ENCODE measurements around the gene PDS5B. TPM values are rescaled to one million over a fixed set of nuclear protein-coding genes. Genes with fewer than 3 reads are reported as not detected.
A peak's percentile ranks its signal among the peaks of the same experiment; 100 is the strongest.

PDS5B gene
- total RNA-seq, 1 donor from 2014 or later = 35.7 TPM

DNA sequence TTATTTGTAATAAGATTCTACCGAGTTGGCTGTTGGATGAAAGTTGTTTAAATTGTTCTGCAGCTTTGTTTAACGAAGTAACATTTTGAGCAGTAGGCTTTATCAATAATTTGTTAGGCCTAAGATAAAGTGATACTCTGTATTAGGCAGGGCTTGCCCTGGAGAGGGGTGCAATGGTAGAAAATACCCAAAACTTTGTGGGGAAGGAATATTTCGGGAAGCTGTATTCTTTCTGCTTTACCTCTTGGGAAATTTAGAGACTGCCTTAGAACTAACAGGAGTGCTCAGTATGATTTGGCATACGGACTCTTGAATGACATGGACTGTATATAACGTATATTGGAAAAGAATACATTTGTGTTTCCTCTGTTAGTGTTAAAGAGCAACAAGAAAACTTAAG lies 2.5 kb downstream of the PDS5B start:
- no peak for DNase-seq

DNA sequence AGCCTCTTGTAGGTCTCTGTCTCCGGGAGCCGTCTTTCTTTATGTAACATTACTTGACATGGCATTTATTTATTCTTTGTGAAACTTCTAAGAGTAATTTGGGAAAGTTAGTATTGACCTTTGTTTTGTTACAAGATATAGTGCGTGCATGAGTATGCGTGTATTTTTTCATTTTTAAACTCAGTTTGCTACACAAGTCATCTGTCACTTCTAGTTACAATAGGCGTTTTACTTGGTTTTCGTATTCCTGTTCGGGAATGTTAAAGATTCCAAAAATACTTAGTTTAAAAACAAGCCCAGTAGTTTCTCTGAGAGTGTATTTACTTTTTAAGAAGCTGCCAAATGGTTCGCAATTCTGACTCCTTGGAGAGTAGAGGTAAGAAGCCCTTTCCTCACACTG lies 3.2 kb downstream of the PDS5B start:
- DNase-seq = no peak

DNA sequence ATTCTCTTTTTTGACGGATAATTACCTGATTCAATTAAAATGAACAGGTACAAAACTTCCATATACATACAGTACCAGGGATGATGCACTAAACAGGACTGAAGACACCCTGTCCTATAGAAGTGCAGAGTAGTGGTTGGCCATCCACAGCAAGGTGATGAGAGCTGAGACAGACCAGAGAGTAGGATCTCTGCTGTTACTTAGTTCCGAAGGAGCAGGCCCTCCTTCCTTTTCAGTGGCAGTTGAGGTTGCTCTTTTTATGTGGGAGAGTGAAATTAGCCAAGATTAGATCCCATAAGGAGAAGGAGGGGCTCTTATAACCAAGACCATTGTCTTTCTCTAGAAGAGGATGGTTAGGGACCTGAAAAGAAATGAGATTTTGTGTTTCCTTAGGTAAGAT lies 4.0 kb downstream of the PDS5B start:
- no peak for DNase-seq

DNA sequence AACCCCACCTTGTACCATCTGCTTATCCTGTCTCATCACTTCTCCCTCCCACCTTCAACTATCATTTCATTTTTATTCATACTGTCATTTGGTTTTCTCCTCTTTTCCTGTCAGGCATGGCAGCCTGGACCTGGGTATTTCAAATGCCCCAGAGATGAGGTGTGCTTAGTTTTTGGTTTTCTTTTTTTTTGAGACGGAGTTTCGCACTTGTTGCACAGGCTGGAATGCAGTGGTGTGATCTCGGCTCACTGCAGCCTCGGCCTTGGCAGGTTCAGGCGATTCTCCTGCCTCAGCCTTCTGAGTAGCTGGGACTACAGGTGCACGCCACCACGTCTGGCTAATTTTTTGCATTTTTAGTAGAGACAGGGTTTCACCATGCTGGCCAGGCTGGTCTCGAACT lies 5.8 kb downstream of the PDS5B start:
- no peak for DNase-seq

DNA sequence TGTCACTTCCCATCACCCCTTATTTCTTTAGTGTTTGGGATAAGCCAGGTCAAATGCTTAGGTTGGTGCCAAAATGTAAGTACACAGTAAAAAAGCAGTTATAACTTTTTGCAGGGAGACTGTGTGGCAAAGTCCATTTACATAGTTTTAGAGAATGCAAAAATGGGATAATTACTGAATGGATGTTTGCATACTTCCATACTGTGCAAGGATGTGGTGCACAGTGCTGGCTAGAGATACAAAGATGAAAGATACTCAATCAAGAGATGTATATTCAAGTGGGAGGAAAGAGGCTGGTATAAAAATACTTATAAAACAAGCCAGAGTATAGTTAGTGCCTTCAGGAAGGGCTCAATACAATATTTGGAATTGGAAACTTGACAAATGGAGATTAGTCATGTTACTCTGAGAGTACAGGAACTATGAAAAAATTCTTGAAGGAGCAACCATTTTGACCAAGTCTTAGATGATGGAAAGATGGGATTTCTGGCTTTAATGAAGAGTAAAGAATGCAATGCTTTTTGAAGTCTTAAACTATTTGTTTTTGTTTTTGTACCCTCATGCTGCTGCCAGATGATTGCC lies 8.0 kb downstream of the PDS5B start:
- peak; percentile 32 for DNase-seq

DNA sequence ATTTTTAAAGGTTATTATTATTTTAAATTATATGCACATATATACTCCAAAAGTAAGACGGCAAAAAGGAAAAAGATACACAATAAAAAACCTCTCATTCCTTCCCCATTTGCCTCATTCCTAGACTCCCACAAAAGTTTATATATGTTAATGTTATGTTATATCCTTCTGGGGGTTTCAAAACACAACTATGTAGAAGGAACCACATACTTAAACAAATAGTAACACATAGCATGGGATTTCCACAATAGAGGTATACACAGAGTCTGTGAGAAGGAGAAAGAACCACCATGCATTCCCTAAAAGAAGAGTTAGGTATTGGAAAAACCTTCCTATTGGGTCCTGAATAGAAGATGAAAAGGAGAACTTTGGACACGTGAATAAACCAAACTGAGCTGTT lies 9.1 kb downstream of the PDS5B start:
- no peak for DNase-seq

DNA sequence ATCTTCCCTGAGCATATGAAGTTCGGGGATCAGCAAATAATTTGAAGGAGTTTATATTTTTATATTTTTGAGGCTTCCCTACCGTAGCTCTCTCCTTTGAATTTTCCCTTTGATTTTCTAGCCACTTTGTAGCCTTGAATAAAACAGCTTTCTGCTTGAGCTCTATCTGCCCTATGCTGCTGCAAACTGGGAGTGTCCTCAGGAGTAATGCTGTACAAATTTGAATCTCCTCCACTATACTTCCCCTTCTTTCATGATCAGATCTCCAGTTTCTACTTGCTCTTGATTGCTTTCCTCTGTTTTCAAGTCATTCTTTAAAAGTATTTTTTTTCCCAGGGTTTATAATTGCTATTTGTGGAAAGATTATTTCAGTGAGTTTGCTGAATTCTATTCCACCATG lies 14.6 kb downstream of the PDS5B start:
- no peak for DNase-seq

DNA sequence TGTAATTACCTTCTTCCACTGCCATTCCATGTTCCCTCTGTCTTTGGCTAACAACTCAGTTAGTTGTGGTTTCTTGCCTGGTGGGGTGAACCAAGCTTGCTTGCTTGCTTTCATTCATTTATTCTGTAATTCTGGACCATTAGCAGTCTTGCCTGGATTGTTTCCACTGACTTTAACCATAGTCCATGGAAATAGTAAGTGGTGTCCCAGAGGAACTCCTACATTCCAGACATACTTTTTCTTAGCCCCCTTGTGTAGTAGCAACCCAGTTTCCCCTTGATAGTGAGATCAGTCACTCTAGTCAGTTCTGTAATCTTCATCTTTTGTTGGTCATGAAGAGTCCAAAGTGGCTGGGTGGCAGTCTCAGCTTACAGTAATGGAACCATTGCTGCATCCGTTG lies 23.2 kb downstream of the PDS5B start:
- DNase-seq = no peak

DNA sequence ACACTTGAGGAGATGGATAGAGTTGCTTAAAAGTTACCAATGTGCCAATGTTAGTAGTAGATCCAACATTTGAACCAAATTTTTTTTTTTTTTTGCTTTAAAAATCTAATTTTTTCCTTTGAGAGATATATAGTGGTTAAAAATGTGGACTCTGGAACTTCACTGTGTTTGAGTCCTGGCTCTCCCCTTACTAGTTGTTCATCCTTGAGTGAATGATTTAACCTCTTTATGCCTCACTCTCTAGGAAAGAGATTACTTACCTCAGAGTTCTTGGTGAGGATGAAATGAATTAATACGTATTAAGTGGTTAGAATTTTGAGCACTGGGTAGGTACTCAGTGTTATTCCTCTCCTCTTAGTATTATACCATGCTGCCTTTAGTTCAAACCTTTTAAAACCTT lies 24.3 kb downstream of the PDS5B start:
- DNase-seq = no peak

DNA sequence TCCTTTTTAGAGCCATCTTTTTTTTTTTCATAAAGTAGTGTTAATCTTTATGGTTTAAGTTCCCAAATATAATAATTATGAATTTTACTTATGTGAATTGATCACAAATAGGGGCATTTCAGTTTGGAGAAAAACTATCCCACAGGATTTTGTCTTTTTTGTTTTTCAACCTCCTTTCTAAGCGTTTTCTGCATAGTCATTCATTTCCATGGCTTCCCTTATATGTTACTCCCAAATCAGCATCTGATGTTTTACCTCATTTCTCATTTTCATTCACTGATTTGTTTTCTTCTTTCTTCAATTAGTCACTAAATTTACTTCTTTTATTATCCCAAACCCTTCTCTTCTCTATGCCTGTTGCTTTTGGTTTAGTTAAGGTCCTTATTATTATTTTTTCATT lies 24.7 kb downstream of the PDS5B start:
- no peak for DNase-seq

DNA sequence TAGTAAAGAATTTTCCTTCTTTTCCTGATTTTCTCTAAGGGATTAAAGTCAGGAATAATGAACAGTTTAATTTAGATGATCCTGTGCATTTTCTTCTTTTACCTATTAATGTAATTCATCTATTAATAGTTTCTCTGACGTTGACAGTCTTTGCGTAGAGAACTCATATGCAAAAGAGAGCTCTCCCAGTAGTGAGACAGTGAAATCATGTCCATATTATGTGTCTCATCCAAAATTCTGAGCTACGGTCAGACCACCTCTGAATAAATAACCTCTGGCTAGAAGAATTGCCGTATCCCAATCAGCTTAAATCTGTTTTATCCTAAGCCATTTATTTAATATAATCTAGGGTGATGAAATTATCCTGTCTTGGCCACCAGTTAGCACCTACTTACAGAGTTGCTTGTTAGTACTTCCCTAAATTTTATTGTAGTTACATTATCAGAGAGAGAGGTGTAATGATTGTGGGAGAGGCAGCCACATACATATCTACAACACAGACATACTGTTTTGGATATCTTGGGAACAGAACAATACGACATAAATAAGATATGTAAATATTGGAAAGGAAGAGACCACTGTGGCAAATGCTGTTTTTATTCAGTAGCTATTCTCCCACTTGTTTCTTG lies 30.7 kb downstream of the PDS5B start:
- no peak for DNase-seq

DNA sequence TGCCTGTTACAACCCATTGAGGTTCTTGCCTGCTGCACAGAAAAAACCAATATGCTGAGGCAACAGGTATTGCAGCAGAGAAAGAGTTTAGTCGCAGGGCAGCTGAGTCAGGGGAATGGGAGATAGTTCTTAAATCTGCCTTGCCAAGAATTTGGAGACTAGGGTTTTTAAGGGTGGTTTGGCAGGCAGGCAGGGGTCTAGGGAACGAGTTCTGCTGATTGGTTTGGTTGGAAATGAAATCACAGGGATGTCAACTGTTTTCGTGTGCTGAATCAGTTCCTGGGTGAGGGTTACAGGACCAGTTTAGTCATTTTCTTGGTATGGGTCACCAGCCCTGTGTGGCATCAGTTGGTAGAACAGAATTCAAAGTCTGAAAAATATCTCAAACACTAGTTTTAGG lies 36.6 kb downstream of the PDS5B start:
- DNase-seq = no peak

DNA sequence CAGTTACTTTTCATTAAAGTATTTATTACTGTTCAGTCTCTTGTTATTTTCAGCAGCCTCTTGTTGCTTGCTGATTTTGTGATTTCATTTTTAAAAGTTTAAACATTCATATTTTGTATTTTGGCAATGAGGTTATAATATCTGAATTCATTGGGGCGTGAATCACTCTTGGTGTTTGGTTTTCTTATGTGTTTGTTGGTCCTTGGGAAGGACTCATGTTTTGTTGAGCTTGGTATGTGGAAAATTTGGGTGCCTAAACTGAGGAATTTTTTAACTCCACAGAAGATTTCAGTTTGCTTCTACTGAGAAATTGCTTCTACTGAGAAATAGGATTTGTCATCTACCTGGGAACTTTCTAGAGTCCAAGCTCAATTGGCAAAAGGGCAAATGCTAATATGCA lies 38.2 kb downstream of the PDS5B start:
- DNase-seq = no peak

DNA sequence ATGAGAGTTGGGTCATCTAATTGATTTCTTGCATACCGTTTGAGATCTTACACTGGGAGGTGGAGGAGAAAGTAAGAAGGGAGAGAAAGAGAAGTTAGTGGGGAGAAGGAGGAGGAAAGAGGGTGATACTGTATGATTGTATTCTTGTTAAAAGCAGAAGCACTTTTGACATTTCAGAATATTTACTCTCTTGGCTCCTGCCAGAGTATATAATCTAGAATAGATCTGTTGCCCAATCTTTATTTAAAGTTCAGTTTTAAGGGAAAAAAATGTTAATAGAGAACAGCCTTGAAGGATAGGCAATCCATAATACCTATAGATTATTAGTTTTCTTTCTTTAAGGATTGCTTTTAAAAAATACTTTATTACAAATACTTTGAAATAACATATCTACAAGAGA lies 41.5 kb downstream of the PDS5B start:
- DNase-seq = no peak

DNA sequence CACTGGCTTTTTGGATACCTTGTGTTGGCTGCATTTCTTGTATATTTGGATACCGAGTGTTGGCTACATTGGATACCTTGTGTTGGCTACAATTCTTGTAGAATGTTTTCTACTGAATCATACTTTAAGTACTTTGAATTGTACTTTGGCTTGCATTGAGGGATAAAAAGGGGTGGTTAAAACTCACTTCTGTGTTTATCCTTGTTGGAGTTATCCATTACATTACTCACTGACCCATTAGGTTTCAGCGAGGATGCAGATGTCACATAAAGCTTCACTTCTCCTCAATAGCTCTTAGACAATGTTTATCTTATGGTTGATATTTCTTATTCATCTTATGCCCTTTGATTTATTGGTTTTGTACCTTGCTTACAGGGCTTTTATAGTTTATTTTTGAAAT lies 43.1 kb downstream of the PDS5B start:
- DNase-seq = no peak

DNA sequence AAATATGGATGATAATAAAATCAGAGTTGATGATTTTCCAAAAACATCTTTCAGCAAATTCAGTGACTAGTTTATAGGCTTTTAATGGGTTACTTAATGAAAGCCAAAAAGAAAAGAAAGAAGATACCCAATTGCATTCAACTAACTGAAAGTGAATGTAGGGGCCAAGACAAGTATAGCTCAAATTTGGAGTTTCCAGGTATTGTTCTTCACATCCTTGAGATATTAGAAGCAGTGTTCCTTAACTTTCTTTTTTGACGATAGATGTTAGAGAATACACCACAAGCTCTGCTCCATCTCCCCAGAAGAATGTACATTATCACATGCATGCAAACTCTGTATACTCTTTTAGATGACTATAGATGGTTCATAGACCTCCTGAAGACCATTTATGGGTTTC lies 43.6 kb downstream of the PDS5B start:
- peak; percentile 27 for DNase-seq

DNA sequence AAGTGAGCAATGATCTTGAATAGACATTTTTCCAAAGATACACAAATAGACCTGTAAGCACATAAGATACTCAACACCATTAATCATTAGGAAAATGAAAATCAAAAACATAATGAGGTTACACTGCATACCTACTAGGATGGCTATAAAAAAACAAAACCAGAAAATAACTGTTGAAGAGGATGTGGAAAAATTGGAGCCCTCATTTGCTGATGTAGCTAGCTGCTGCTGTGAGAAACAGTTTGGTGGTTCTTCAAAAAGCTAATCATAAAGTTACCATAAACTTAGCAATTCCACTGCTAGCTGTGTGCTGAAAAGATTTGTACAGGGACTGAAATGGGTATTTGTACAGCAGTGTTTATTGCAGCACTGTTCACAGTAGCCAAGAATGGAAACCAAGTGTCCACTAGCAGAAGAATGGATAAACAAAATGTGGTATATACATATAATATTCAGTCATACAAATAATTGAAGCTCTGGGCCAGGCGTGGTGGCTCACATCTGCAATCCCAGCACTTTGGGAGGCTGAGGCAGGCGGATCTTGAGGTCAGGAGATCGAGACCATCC lies 46.2 kb downstream of the PDS5B start:
- no peak for DNase-seq

DNA sequence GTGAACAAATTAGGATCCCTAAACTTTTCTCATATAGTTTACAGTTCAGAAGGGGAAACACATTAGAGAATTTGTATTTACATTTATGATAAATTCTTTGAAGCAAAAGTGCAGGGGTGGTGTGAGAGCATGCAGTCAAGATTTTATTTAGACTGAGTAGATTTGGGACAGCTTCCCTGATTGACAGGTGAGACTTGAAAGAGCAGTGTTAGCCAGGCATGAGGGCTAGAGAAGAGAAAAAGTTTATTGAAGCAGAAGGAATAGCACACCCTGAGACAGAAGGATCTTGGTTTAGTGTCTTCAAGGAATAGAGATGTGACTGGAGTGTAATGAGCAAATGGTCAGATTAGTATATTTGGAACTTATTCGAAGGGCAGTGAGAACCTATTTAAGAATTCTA lies 50.5 kb downstream of the PDS5B start:
- DNase-seq = no peak

DNA sequence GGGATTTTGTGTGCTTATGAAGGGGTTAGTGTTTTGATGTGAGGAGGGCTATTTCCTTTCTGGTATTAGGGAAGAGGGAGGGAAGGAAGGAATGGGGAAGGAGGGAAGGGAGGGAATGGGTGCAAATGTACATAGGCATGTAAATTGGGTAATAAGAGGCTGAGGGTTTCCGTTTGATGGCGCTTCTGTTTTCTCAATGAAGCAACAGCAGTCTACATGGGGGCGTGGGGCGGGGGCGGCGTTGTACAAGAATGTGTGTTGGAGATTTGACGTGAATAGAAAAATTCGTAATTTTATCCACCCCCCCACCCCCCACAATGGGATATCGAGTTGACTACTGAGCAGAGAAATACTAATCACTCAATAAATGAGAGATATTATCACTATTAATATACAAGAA lies 52.5 kb downstream of the PDS5B start:
- DNase-seq = no peak

DNA sequence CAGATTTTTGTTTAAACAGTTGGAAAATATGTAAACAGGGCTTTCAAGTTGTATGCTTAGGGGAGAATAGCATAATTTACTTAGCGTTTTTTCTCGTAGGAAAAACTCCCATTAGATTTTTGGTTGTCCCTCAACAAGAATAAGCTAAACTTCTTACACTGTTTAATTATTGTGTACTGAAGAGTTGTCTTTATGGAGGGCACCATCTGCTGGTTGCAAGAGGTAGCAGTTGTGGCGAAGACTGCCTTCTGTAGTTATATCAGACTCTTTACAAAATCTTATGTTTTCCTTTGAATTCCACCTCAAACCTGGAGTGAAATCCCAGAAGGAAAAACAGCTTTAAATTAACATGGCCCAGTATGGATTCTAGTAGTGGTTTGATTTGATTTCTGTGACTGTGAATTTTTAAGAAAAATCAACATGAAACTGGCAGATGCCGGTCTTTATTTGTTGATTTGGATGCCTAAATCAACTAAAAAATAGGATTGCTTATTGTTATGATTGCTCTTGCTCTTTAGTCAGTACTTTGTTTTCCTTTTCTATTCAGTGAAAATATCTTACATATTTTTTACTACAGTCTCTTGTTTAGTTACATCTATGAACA lies 53.4 kb downstream of the PDS5B start:
- peak; percentile 78 for DNase-seq

DNA sequence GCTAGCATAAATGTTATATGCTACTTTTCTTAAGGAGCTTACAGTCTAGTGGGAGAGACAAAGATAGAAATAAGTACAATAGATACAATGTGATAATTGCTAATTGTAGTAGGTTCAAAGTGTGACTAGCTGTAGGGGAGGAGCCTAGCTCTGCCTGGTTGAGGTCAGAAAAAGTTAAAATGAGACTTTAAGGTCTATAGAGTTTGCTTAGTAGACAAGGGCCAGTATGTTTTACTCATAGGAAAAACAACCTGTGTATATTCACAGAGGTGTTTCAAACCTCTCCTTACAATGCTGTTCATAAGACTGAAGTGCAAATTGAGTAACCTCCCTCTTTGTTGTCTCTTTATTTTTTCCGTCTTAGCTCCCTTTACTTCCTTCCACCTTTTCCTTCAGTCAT lies 56.1 kb downstream of the PDS5B start:
- DNase-seq = peak; percentile 13

DNA sequence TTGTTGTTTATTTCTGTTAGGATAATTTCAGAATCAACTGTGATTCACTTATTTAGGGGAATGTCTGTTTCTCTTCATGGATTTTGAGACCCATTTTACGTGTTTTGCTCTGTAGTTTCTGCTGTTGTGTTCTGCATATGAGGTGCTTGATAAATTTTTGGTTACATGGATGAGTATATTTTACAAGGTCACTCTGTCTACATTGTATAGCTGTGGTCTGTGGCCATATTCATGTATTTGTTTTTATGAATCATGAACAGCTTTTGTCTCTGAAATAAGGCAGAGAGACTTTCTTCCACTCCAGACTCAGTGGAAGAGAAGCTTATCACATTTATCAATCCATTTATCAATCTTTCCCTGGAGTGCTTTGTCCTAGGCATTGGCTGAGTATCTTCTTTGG lies 56.6 kb downstream of the PDS5B start:
- no peak for DNase-seq

DNA sequence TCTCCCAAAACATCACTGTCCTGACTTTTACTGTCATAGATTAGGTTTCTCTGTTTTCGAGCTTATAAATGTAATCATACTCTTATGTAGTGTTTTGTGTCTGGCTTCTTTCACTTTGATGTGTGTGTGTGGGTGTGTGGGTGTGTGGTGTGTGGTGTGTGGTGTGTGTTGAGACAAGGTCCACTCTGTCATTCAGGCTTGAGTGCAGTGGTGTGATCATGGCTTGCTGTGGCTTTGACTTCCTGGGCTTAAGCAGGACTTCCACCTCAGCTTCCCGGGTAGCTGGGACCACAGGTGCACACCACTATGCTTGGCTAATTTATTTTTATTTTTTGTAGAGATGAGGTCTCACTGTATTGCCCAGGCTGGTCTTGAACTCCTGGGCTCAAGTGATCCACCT lies 59.6 kb downstream of the PDS5B start:
- no peak for DNase-seq

DNA sequence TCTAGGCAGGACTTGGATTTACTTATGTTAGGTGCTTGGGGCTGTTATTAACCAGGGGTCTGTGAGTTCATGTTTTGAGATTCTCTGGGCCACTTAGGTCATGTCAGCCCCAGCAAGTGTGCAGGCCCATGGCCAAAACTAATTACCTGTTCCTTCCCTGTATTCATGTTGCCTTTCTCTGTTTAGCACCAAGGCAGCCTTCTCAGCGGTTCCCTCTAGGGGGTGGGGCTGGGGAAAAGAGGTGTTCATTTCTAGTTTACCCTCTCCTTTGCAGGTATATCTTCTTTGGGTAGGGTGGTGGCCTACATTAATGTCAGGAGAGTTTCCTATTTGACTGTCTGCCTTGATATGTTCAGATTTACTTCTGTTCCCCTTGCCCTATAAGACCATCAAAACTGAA lies 61.7 kb downstream of the PDS5B start:
- no peak for DNase-seq

All from dermis blood vessel endothelial cell (primary cell).